ENCODE measurements around the gene UBE2I. TPM values are rescaled to one million over a fixed set of nuclear protein-coding genes. Genes with fewer than 3 reads are reported as not detected.
A peak's percentile ranks its signal among the peaks of the same experiment; 100 is the strongest.
"Not testable (repeated sequence)": the region's sequence is repeated elsewhere in the genome, so short reads cannot be mapped to it uniquely, and the experiment has no call there.

The UBE2I gene
- total RNA-seq, 1 donor from 2014 or later, result 256 TPM

DNA sequence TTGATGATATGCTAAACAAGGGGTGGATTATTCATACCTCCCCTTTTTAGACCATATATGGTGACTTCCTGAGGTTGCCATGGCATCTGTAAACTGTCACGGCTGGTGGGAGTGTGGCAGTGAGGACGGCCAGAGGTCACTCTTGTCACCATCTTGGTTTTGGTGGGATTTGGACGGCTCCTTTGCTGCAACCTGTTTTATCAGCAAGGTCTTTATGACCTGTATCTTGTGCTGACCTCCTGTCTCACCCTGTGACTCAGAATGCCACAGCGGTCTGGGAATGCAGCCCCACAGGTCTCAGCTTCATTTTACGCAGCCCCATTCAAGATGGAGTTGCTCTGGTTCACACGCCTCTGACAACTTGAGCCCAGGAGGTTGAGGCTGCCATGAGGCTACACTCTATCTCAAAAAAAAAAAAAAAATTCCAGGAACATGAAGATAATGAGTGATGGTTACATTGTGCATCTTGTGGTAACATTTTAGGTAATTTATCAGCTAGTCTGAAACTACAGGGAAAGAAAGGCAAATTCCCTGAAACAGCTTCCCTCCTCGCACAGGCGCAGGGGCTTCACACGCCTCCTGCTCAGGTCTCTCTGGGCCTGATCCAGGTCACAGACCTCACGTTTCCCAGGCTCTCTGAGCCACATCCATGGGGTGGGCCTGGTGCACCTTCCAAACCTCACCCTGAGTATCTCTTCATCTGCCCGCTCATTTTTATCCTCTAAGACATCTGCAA lies 15.3 kb upstream of the UBE2I start:
- H3K27me3 Mint-ChIP-seq (ENCODE audit: unreplicated experiment), result peaks cover 5% of the 10 kb centered on the region

DNA sequence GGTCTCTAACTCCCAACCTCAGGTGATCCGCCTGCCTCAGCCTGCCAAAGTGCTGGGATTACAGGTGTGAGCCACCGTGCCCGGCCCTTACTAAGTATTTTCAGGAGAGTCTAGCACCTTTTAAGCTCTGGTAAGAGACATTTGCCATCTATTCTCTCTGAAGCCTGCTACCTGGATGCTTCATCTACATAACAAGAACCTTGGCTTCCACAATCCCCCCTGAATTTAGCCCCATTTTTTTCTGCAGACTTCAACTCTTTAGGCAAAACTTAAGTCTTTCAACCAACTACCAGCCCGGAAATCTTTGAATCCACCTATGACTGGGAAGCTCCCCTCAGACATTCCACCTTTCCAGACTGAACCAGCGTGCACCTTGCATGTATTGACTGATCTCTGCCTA lies 14.0 kb upstream of the UBE2I start:
- H3K27ac Mint-ChIP-seq (ENCODE audit: unreplicated experiment), result no peak overlapping the region
- no peaks in the 10 kb centered on the region for H3K36me3 Mint-ChIP-seq (ENCODE audit: unreplicated experiment)
- TF ChIP-seq, protein P1, sequence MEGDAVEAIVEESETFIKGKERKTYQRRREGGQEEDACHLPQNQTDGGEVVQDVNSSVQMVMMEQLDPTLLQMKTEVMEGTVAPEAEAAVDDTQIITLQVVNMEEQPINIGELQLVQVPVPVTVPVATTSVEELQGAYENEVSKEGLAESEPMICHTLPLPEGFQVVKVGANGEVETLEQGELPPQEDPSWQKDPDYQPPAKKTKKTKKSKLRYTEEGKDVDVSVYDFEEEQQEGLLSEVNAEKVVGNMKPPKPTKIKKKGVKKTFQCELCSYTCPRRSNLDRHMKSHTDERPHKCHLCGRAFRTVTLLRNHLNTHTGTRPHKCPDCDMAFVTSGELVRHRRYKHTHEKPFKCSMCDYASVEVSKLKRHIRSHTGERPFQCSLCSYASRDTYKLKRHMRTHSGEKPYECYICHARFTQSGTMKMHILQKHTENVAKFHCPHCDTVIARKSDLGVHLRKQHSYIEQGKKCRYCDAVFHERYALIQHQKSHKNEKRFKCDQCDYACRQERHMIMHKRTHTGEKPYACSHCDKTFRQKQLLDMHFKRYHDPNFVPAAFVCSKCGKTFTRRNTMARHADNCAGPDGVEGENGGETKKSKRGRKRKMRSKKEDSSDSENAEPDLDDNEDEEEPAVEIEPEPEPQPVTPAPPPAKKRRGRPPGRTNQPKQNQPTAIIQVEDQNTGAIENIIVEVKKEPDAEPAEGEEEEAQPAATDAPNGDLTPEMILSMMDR (IDR thresholded peaks at IDR 0.05; ENCODE audit: partially characterized antibody, unreplicated experiment), result no peak
- peaks cover 3% of the 10 kb centered on the region for H3K27me3 Mint-ChIP-seq (ENCODE audit: unreplicated experiment)
- peaks cover 7% of the 10 kb centered on the region for H3K4me1 Mint-ChIP-seq (ENCODE audit: low read depth, unreplicated experiment)
- H3K9me3 Mint-ChIP-seq (ENCODE audit: unreplicated experiment), result peaks cover 6% of the 10 kb centered on the region
- no peak for DNase-seq
- no peak overlapping the region for H3K4me3 Mint-ChIP-seq (ENCODE audit: unreplicated experiment)

More for the DNA sequence above, 15.3 kb upstream of the UBE2I start:
- Mint-ChIP-seq H3K36me3 (ENCODE audit: unreplicated experiment) (no peaks in the 10 kb centered on the region), H3K27ac (ENCODE audit: unreplicated experiment) (peak overlapping the region; percentile 18), H3K9me3 (ENCODE audit: unreplicated experiment) (no peaks in the 10 kb centered on the region), H3K4me1 (ENCODE audit: low read depth, unreplicated experiment) (peaks cover 13% of the 10 kb centered on the region), H3K4me3 (ENCODE audit: unreplicated experiment) (no peak overlapping the region)
- no peak for DNase-seq
- TF ChIP-seq, protein P1 (IDR thresholded peaks at IDR 0.05; ENCODE audit: partially characterized antibody, unreplicated experiment), result no peak

DNA sequence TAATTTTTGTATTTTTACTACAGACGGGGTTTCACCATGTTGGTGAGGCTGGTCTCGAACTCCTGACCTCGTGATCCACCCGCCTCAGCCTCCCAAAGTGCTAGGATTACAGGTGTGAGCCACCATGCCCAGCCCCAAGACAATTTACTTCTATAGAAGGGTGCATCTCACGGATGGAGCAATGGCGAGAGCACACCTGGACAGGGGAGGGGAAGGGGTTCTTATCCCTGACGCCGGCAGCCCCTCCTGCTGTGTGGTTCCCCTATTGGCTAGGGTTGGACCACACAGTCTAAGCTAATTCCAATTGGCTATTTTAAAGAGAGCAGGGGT lies 12.8 kb upstream of the UBE2I start:
- H3K27me3 Mint-ChIP-seq (ENCODE audit: unreplicated experiment); H3K9me3 Mint-ChIP-seq (ENCODE audit: unreplicated experiment); DNase-seq; H3K36me3 Mint-ChIP-seq (ENCODE audit: unreplicated experiment); H3K4me1 Mint-ChIP-seq (ENCODE audit: low read depth, unreplicated experiment); H3K4me3 Mint-ChIP-seq (ENCODE audit: unreplicated experiment); H3K27ac Mint-ChIP-seq (ENCODE audit: unreplicated experiment): not testable (repeated sequence)

DNA sequence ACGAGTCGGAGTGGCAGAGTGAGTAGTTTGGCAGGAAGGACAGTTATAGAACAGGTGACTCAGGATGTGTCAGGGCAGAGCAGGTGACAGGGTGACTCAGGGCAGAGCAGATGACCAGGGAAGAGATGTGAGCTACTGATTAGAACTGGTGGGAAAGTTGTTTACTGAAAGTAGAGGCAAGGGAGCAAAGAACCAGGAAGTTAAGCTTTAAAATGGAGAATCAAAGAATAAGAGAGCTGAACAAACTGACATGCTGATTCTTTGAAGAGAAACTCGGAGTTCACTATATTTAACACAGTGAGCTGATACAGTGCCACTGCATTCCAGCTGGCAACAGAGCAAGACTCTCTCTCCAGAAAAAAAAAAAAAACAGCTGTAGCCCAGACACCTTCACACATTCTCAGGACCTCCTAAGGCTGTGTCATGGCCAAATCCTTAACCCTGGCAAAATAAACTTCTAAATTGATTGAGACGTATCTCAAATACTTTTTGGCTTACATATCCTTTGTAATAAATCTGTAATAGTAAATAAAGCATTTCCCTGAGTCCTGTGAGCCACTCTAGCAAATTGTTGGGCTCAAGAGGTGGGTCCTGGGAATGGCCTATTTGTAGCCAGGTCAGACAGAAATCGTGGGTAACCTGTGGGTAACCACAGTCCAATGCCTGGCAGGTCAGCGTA lies 12.3 kb upstream of the UBE2I start:
- Mint-ChIP-seq H3K27me3 (ENCODE audit: unreplicated experiment) (peaks cover 3% of the 10 kb centered on the region), H3K27ac (ENCODE audit: unreplicated experiment) (no peak overlapping the region)
- TF ChIP-seq, protein P1 (IDR thresholded peaks at IDR 0.05; ENCODE audit: partially characterized antibody, unreplicated experiment), result no peak

DNA sequence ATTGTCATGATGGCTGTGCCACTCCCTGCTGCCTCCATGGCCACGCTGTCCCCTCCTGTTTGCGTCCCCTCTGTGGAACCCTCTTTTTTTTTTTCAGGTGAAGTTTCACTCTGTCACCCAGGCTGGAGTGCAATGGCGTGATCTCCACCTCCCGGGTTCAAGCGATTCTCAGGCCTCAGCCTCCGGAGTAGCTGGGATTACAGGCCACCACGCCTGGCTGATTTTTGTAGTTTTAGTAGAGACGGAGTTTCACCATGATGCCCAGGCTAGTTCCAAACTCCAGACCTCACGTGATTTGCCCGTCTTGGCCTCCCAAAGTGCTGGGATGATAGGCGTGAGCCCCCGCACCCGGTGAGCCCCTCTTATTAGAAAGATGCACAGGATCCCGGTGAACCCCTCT lies 11.0 kb upstream of the UBE2I start:
- Mint-ChIP-seq H3K9me3 (ENCODE audit: unreplicated experiment) (peaks cover 6% of the 10 kb centered on the region), H3K4me3 (ENCODE audit: unreplicated experiment) (no peak overlapping the region), H3K4me1 (ENCODE audit: low read depth, unreplicated experiment) (peaks cover 4% of the 10 kb centered on the region), H3K27ac (ENCODE audit: unreplicated experiment) (no peak overlapping the region), H3K36me3 (ENCODE audit: unreplicated experiment) (no peaks in the 10 kb centered on the region), H3K27me3 (ENCODE audit: unreplicated experiment) (peaks cover 3% of the 10 kb centered on the region)
- no peak for DNase-seq
- TF ChIP-seq, protein P1 (IDR thresholded peaks at IDR 0.05; ENCODE audit: partially characterized antibody, unreplicated experiment), result no peak

More for the DNA sequence above, 12.3 kb upstream of the UBE2I start:
- DNase-seq, result no peak
- no peaks in the 10 kb centered on the region for H3K36me3 Mint-ChIP-seq (ENCODE audit: unreplicated experiment)
- peaks cover 6% of the 10 kb centered on the region for H3K9me3 Mint-ChIP-seq (ENCODE audit: unreplicated experiment)
- H3K4me3 Mint-ChIP-seq (ENCODE audit: unreplicated experiment), result no peak overlapping the region
- peaks cover 4% of the 10 kb centered on the region for H3K4me1 Mint-ChIP-seq (ENCODE audit: low read depth, unreplicated experiment)
